AG09309 (cell line): ENCODE data around the gene EDIL3.

Source experiments
- DNase-seq: peaks from one replicate; pipeline ENCODE4 v3.0.0-alpha.2; 2010; ENCODE audit warnings: low read depth
- H3K4me3 ChIP-seq: 2 replicates; pipeline ENCODE4 v1.5.1; 2011; ENCODE audit warnings: mild to moderate bottlenecking, low read depth, low read length, moderate library complexity; ENCODE audit not compliant: control insufficient read depth
- CTCF ChIP-seq: IDR thresholded peaks from 2 replicates; pipeline ENCODE4 v1.5.1; 2011; ENCODE audit warnings: mild to moderate bottlenecking, low read depth, low read length, inconsistent platforms; ENCODE audit not compliant: insufficient read depth, control insufficient read depth; ENCODE audit errors: missing control alignments

EDIL3 gene

GRCh38 chr5:84378961-84379360, 5.7 kb downstream of the EDIL3 start:
- no peak for TF ChIP-seq CTCF
- no peak for DNase-seq
- H3K4me3 ChIP-seq: no peak overlapping the region

- DNase-seq: peak; percentile 33
- H3K4me3 ChIP-seq: no peak overlapping the region
- no peak for TF ChIP-seq CTCF
These were observed 6.3 kb downstream of the EDIL3 start for GRCh38 chr5:84378420-84378819.

- DNase-seq: no peak
- no peak overlapping the region for H3K4me3 ChIP-seq
- TF ChIP-seq CTCF: no peak
These were observed 8.3 kb downstream of the EDIL3 start for GRCh38 chr5:84376346-84376745.

- no peak overlapping the region for H3K4me3 ChIP-seq
- TF ChIP-seq CTCF: no peak
- no peak for DNase-seq
These were observed 10.1 kb downstream of the EDIL3 start for GRCh38 chr5:84374568-84374967.

- no peak for DNase-seq
- no peak for TF ChIP-seq CTCF
These were observed 11.2 kb downstream of the EDIL3 start for GRCh38 chr5:84373506-84373905.

GRCh38 chr5:84372066-84372695, 12.5 kb downstream of the EDIL3 start:
- no peak for TF ChIP-seq CTCF
- no peak overlapping the region for H3K4me3 ChIP-seq
- peak; percentile 25 for DNase-seq

More at GRCh38 chr5:84373506-84373905, 11.2 kb downstream of the EDIL3 start:
- no peak overlapping the region for H3K4me3 ChIP-seq
